Natural killer cell treated with Interleukin-12 subunit alpha and Interleukin-12 subunit beta and Interleukin-15 and Interleukin-18, amount 100 ng/mL, for 72 hours (primary cell): ENCODE measurements around the gene MDP1. TPM values are rescaled to one million over a fixed set of nuclear protein-coding genes. Genes with fewer than 3 reads are reported as not detected.

Experiments
- ATAC-seq, 2 donors: fragments of 150-1000 bp; cut with Tn5 transposase in 1 of 2; sonication (Bioruptor Pico), chemical (Tn5 transposase) in 1 of 2; 2 replicates each; pipeline ENCODE4 v1.10.0; 2021
- DNase-seq: peaks from one replicate; pipeline ENCODE4 v3.0.0; 2022; ENCODE audit warnings: low spot score
- H3K27ac Mint-ChIP-seq, 2 donors: 1 replicate in 1 of 2; 2 replicates in 1 of 2; pipeline ENCODE4 v1.8.0; 2022; ENCODE audit warnings: mixed read lengths in 2 of 2, mild to moderate bottlenecking in 1 of 2, moderate library complexity in 1 of 2
- H3K27me3 Mint-ChIP-seq, 2 donors: 1 replicate in 1 of 2; 2 replicates in 1 of 2; pipeline ENCODE4 v1.8.0; 2022; ENCODE audit warnings: mixed read lengths in 2 of 2
- H3K36me3 Mint-ChIP-seq: one replicate; pipeline ENCODE4 v1.8.0; 2022; ENCODE audit warnings: mixed read lengths
- H3K4me1 Mint-ChIP-seq, 2 donors: 1 replicate in 1 of 2; 2 replicates in 1 of 2; pipeline ENCODE4 v1.8.0; 2022; ENCODE audit warnings: low read depth in 2 of 2, mixed read lengths in 2 of 2, mild to moderate bottlenecking in 1 of 2
- H3K4me3 Mint-ChIP-seq: one replicate; pipeline ENCODE4 v1.8.0; 2022; ENCODE audit warnings: mixed read lengths
- H3K9me3 Mint-ChIP-seq: 2 replicates; pipeline ENCODE4 v1.8.0; 2022; ENCODE audit warnings: mixed read lengths
- total RNA-seq, 2 donors: library from RNA; stranded (reverse); gene quantifications; one replicate each; pipeline ENCODE4 v1.2.3, GENCODE V29; 2022

The MDP1 gene
- total RNA-seq, 2 donors from 2014 or later, result 9.1 to 11.3 TPM

DNA sequence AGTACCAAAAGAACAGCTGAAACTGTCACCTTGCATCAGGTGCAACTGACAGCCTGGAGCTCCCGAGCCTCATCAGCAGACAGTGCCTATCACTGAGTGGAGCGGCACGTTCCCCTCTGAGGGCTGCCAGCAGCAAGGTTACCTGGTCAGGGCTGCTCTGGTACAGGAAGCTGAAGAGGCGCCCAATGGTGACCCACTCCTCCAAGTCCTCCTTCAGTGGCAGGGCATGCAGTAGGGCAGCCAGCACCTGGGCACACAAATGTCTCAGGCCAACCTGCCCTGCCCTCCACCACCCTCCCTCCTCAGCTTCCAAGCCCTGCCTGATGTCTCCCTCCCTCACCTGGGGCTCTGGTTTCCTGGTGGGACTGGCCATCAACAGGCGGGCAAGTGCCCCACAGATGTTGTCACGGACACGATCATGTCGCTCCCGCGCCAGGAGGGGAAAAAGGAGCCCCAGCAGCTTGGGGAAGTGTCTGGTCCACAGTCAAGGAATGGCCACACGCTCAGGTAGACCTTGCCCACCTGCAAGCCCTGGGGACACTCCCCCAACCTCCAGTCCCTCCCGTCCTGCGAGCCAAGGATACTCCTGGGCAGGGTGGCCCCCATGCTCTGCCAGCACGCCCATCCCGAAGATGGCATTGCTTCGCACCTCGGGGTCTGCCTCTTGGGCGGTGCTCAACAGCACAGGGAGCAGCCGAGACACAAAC is 34.3 kb downstream of the MDP1 start:
- ATAC-seq, result peak in 1 of 2 donors; percentile 8
- H3K27me3 Mint-ChIP-seq, result no peaks in the 10 kb centered on the region
- H3K36me3 Mint-ChIP-seq, result peaks cover 6% of the 10 kb centered on the region
- no peak for DNase-seq
- H3K4me1 Mint-ChIP-seq, result peaks cover 0 to 16% of the 10 kb centered on the region in 2 donors
- no peaks in the 10 kb centered on the region for H3K9me3 Mint-ChIP-seq
- no peak overlapping the region for H3K4me3 Mint-ChIP-seq
- H3K27ac Mint-ChIP-seq, result peak overlapping the region in 1 of 2 donors; percentile 72

DNA sequence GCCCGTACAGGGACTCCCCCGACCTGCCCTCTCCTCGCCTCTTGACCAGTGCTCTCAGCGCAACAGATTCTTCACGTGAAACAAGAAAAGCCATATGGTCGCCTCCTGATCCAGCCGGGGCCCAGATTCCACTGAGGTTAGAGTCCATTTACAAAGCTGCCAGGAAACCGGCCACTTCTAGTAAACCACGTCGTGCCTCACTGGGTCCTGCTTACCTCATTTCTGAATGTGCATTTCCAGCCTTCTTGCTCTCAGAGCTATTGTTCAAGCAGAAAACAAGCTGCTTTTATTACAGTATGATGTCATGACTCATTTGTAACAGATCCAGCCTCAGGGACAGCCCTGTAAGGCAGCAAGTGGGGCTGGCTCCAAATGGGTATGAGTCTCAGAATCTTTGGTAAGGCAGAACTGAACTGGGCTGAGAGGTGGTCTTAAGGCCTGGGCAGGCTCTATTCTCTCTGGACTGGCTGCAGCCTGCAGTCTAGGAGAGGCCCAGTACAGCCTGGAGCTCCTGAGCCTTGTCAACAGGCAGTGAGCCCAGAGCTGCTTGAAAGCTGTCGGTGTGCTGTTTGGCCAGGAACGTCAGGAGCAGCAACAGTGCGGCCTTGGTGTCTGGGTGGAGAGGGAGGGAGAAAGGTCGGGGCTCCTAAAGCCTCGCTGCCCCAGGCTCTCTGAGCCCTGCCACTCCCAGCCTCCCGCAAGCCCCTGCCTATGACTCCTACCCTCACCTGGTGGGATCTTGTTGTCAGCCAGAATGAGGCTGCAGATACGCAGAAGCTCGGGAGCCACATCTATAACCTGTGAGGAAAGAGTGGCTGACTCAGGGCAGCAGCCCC is 35.7 kb downstream of the MDP1 start:
- Mint-ChIP-seq H3K4me3 (no peak overlapping the region), H3K36me3 (peaks cover 6% of the 10 kb centered on the region), H3K27ac (no peak overlapping the region), H3K4me1 (peaks cover 0 to 16% of the 10 kb centered on the region in 2 donors), H3K9me3 (no peaks in the 10 kb centered on the region), H3K27me3 (no peaks in the 10 kb centered on the region)
- ATAC-seq (no peak), DNase-seq (no peak)

DNA sequence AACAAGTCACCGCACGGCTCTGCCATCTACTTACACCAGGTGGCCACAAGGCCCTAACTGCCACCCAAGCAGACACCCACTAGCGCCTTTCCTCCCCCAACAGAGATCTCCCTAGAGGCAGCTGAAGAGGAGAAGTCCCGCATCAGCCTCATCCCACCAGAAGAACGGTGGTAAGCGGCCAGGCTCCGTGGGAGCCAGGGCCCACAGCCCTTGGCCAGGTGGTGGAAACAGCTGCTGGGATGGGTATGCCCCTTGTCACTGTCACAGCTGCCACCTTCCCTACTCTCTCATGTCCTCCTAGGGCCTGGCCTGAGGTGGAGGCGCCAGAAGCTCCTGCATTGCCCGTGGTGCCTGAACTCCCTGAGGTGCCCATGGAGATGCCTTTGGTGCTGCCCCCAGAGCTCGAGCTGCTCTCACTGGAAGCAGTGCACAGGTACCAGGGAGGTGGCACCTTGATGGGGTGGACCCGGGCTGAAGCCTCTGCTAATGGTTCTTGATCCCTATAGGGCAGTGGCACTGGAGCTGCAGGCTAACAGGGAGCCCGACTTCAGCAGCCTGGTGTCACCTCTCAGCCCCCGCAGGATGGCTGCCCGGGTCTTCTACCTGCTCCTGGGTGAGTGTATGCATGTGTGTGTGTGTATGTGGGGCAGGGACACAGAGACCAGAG is 36.4 kb downstream of the MDP1 start:
- no peak overlapping the region for H3K4me3 Mint-ChIP-seq
- H3K36me3 Mint-ChIP-seq, result peaks cover 6% of the 10 kb centered on the region

DNA sequence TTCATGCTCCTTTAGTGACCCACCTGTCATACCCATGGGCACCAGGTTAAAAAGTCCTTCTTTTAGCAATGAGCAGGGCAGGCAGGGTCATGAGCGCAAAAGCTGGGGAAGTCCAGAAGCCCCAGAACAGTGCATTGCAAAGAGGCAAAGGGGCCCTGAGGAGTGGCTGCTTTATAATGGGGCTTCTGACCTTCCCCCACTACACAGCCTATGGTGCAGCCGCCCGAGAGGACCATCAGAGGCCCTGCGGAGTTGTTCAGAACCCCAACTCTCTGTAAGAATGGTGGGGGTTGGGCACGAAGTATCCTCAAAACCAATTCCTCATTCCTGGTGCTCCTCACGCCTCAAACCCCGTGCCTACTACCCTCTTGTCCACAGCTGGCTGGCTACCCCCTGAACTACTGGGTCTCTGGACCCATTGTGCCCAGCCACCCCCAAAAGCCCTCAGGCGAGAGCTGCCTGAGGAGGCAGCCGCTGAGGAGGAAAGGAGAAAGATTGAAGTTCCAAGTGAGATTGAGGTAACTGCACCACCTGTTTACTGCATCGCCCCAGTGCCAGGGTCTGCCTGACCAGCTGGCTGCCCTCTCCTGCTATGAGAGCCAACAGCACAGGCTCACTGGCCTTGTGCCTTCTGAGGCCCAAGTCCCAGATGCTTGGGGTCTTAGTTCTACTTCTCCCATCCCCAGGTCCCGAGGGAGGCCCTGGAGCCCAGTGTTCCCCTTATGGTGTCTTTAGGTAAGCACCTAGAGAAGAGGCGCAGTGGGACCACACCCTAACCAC is 37.3 kb downstream of the MDP1 start:
- Mint-ChIP-seq H3K36me3 (peaks cover 6% of the 10 kb centered on the region), H3K27ac (no peak overlapping the region)

More for the DNA sequence above, 36.4 kb downstream of the MDP1 start:
- Mint-ChIP-seq H3K4me1 (peaks cover 0 to 16% of the 10 kb centered on the region in 2 donors), H3K27me3 (no peaks in the 10 kb centered on the region), H3K9me3 (no peaks in the 10 kb centered on the region), H3K27ac (no peak overlapping the region)
- no peak for DNase-seq
- no peak for ATAC-seq

DNA sequence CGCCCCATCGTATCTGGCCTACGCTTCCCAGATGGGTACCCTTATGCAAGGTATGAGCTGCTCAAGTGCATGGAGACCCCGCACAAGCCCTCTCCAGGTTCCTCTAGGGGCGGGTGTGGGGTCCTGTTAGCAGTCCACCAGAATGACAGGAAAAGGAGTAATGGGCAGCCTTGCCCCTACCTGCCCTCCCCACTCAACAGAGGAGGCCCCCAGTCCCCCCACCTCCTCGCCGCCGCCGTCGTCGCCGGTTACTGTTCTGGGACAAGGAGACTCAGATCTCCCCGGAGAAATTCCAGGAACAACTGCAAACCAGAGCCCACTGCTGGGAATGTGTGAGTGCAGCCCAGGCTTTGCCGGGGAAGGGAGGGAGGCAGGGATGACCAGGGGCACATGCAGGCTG is 38.0 kb downstream of the MDP1 start:
- Mint-ChIP-seq H3K4me1 (peaks cover 0 to 16% of the 10 kb centered on the region in 2 donors), H3K9me3 (no peaks in the 10 kb centered on the region), H3K4me3 (no peak overlapping the region), H3K27ac (no peak overlapping the region), H3K27me3 (no peaks in the 10 kb centered on the region), H3K36me3 (peaks cover 6% of the 10 kb centered on the region)
- ATAC-seq (no peak), DNase-seq (no peak)

More for the DNA sequence above, 37.3 kb downstream of the MDP1 start:
- DNase-seq (no peak), ATAC-seq (no peak)
- Mint-ChIP-seq H3K27me3 (no peaks in the 10 kb centered on the region), H3K4me3 (no peak overlapping the region), H3K4me1 (peaks cover 0 to 16% of the 10 kb centered on the region in 2 donors), H3K9me3 (no peaks in the 10 kb centered on the region)

DNA sequence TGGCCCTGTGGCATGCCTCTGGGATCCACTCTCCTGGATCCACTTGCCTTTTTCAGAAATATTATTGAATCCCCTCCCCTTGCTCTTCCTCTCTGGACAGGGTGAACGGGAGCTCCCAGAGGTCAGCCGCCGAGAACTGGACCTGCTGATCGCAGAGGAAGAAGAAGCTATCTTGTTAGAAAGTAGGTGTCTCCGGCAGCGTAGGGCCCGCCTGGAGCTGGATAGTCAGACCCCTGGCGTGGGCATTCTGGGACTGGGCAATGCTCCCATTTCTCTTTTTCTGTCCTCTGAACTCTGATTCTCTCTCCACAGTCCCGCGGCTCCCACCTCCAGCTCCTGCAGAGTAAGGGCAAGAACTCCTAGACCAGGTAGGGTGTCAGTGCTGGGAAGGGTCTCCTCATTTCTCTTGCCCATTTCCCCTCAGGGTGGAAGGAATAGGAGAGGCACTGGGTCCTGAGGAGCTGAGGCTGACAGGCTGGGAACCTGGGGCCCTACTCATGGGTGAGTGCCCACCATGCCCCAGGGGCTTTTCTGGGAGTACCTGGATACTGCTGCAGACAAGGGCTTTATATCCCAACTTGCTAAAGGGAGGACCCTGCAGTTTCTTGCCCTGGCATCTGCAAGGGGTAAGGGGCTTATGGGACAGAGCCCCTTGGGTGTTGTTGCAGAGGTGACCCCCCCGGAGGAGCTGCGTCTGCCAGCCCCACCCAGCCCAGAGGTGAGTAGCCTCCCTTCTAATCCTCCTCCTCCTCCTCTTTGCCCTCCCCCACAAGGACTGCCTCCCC is 38.6 kb downstream of the MDP1 start:
- Mint-ChIP-seq H3K4me1 (peaks cover 0 to 11% of the 10 kb centered on the region in 2 donors), H3K4me3 (no peak overlapping the region), H3K27me3 (no peaks in the 10 kb centered on the region), H3K9me3 (no peaks in the 10 kb centered on the region), H3K36me3 (peaks cover 6% of the 10 kb centered on the region), H3K27ac (no peak overlapping the region)
- ATAC-seq (no peak), DNase-seq (no peak)

DNA sequence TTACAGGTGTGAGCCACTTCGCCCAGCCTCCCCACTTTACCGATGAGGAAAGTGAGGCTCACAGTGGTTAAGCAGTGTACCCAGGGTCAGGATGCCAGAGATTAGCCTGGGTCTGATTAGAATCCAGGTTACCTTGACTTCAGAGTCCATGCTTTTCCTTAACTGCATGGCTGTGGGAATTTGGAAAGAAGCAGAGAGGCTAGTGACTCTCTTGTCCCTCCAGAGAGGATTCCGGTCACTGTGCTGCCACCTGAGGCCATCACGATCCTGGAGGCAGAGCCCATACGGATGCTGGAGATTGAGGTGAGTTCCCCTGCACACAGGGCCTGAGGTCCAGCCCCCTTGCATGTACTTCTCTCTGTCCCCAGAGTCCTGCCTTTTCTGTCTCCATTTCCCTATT is 39.3 kb downstream of the MDP1 start:
- Mint-ChIP-seq H3K36me3 (peaks cover 6% of the 10 kb centered on the region), H3K4me3 (no peak overlapping the region), H3K27me3 (no peaks in the 10 kb centered on the region), H3K9me3 (no peaks in the 10 kb centered on the region), H3K4me1 (peaks cover 1 to 15% of the 10 kb centered on the region in 2 donors), H3K27ac (no peak overlapping the region)
- no peak for ATAC-seq
- DNase-seq, result no peak

DNA sequence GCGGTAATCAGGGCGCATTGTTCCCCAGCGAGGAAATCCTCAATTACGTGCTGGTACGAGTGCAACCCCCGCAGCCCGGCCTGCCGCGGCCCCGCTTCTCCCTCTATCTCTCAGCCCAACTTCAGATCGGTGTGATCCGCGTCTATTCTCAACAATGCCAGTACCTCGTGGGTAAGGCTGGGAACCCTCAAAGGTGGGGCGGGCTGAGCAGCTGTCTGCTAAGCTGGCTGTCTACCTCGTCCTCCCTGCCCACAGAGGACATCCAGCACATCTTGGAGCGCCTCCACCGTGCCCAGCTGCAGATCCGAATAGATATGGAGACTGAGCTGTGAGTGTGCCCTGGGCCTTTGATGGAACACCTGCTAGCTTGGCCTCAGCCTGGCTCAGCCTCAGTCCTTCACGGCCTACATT is 43.0 kb downstream of the MDP1 start:
- H3K36me3 Mint-ChIP-seq, result peaks cover 8% of the 10 kb centered on the region
- peak overlapping the region in 1 of 2 donors; percentile 56 for H3K27ac Mint-ChIP-seq
- H3K27me3 Mint-ChIP-seq, result no peaks in the 10 kb centered on the region
- no peak for DNase-seq
- no peaks in the 10 kb centered on the region for H3K9me3 Mint-ChIP-seq
- H3K4me1 Mint-ChIP-seq, result peaks cover 13 to 16% of the 10 kb centered on the region in 2 donors
- peak overlapping the region; percentile 44 for H3K4me3 Mint-ChIP-seq
- no peak for ATAC-seq

DNA sequence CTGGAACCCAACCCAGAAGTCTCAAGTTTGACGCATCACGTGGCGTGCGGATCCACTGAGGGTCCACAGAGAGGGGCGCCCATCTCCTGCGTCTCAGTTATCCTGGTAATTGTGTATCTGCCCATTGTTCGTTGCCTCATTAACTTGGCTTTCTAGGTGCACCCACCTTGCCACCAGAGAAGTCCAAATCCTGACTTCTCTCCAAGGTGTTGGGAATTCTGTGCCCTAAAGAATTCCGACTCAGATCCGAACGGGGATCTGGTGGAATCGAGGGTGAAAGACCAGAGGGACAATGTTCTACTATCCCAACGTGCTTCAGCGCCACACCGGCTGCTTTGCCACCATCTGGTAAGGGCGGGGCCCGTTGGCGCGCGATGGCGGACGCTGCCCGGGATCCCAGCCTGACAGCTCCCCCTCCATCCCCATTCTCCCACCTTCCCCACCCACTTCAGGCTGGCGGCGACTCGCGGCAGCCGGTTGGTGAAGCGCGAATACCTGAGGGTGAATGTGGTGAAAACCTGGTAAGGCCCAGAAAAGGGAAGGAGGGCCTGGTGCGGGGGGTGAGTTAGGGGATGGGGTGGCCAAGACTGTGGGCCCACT is 43.5 kb downstream of the MDP1 start:
- ATAC-seq, result no peak
- peak overlapping the region; percentile 81 for H3K4me3 Mint-ChIP-seq
- no peaks in the 10 kb centered on the region for H3K27me3 Mint-ChIP-seq
- H3K4me1 Mint-ChIP-seq, result peaks cover 18 to 20% of the 10 kb centered on the region in 2 donors
- no peaks in the 10 kb centered on the region for H3K9me3 Mint-ChIP-seq
- H3K27ac Mint-ChIP-seq, result peak overlapping the region in 1 of 2 donors; percentile 56
- no peak for DNase-seq
- H3K36me3 Mint-ChIP-seq, result peaks cover 13% of the 10 kb centered on the region

DNA sequence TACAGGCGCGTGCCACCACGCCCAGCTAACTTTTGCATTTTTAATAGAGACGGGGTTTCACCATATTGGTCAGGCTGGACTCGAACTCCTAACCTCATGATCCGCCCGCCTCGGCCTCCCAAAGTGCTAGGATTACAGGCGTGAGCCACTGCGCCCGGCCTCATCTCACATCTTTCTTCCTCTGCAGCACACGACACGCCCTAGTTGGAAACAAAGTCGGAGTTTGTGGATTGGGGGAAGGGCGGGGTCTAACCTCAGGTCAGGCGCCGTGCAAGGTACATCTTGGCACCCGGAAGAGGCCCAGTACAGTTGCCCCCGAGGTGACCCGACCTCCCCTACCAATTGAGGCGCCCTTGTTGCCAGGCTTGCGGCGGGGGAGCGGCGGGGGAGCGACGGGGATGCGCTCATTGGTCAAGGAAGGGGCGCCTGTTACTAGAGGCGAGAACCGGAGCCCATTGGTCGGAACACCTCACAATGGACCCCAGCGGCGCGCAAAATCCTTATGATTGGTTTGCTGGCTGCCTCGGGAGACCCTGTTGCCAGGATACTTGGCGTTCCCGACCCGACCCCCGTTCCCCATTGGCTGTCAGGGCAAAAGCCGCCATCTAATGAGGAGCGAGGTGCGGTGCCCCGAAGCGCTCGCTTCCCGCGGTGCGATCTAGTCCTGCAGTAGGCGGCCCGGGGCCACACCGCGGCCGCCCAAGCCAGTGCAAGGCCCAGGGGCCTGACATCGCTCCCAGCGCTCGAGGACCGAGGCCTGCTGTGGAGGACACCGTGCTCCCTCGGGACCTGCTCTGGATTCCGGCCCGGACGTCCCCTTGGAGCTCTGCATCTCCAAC is 44.2 kb downstream of the MDP1 start, which contains the start of gene REC8:
Gene REC8 (plus strand): TSS at position 659 of the 839 bp plus-strand sequence. CDS start 473 bp downstream, outside the sequence.
- peaks cover 19 to 21% of the 10 kb centered on the region in 2 donors for H3K4me1 Mint-ChIP-seq
- H3K27me3 Mint-ChIP-seq, result no peaks in the 10 kb centered on the region
- ATAC-seq (peak; percentile 83 to 86), DNase-seq (peak; percentile 76)
- peaks cover 15% of the 10 kb centered on the region for H3K36me3 Mint-ChIP-seq
- peak within 1 kb of the TSS; percentile 56 to 74 for H3K27ac Mint-ChIP-seq
- H3K4me3 Mint-ChIP-seq, result peak within 1 kb of the TSS; percentile 81
- no peaks in the 10 kb centered on the region for H3K9me3 Mint-ChIP-seq

DNA sequence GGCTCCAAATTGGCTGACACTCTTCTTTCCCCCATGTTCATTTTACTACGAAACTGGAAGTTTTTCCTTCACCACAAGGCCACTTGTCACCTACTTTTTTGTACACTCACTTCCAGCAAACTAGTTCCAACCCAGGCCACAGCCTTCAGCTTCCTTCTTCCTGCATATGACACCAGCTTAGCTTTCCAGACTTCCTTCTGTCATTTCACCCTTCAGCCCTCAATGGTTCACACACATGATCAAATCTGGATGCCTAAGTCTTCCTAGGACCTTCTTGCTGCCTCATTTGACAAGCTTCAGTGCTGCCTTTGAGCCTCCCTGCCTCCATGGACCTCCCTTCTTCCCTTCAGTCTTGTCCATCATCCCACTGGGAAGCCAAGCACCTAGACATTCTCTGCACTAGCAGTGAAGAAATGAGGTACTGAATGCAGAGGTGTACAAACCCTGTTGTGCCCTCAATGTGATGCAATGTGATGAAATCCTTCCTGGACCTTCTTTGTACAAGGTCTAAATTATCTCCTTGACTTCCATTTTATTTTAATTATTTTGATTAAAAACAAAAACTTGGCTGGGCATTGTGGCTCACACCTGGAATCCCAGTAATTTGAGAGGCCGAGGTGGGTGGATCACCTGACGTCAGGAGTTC is 48.3 kb downstream of the MDP1 start:
- H3K4me3 Mint-ChIP-seq, result no peak overlapping the region
- peaks cover 24% of the 10 kb centered on the region for H3K36me3 Mint-ChIP-seq
- ATAC-seq (no peak), DNase-seq (no peak)
- peak overlapping the region; percentile 52 to 71 for H3K27ac Mint-ChIP-seq
- H3K27me3 Mint-ChIP-seq, result no peaks in the 10 kb centered on the region
- H3K9me3 Mint-ChIP-seq, result no peaks in the 10 kb centered on the region
- peaks cover 27 to 44% of the 10 kb centered on the region in 2 donors for H3K4me1 Mint-ChIP-seq
